ENCODE data around the gene TUBA1C. TPM values are rescaled to one million over a fixed set of nuclear protein-coding genes. Genes with fewer than 3 reads are reported as not detected.

Gene TUBA1C
- polyA plus RNA-seq, result 1,709 to 2,744 TPM (median 1,922 TPM) in 3 replicates
- polyA plus RNA-seq (2011; ENCODE audit: low read depth), result 114 TPM
- 1,615 and 1,811 TPM in 2 replicates for polyA plus RNA-seq (2011; cell fraction: cytosol; rRNA removed)
- polyA plus RNA-seq (2011; cell fraction: nucleus; rRNA removed), result 1,728 and 2,016 TPM in 2 replicates
- polyA plus RNA-seq (2012; ENCODE audit: low replicate concordance), result 503 and 904 TPM in 2 replicates
- polyA minus RNA-seq, result 2,940 to 3,265 TPM (median 3,131 TPM) in 3 replicates
- 727 TPM for polyA minus RNA-seq (2011; cell fraction: cytosol; rRNA and poly(A)+ RNA removed)
- 648 and 768 TPM in 2 replicates for polyA minus RNA-seq (2011; cell fraction: nucleus; rRNA and poly(A)+ RNA removed)

DNA sequence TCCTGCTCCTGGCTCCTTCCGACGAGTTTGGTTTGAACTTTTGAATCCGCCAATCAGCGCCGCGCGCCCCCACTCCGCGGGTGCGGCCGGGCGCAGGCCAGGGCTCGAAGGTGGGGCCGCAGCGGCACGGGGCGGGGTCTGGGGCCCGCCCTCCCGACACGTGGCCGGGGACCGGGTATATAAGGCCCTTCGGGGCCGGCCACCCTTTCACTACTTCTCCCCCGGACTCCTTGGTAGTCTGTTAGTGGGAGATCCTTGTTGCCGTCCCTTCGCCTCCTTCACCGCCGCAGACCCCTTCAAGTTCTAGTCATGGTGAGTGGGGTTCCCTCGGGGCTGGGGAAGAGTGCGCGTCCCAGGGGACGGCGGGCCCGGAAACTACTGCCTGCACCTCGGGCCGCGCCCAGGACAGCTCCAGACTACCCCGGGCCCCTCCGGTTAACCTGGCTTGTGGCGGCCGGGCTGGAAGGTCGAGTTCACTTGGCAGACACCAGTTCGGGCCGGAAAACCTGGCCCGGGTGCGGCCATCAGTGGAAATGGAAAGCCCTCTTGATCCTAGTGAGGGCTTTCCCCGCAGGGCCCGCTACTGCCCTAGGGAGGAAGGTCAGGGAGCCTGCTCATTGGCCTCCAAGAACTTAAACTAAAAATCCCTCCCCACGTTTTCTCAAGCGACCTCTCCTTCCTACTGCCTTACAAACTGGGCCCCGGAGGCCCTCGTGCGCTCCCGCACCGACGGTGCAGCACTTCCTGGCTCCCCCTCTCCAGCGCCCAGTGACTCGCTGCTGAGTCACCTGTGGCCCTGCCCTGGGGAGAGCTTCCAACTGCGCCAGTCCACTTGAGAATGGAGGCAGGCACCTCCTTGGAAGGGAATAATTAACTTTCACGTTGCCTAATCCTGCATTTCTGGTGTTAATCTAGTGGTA is at the start of gene TUBA1C:
Gene TUBA1C, plus strand, starts transcription at position 210 of the 920 bp plus-strand sequence. Its CDS starts 100 bp downstream, at position 310.
- dilution Hi-C loops (cut with MboI; ENCODE audit: extremely low pct_ligation_motif_present, low sequenced_read_pairs), result no loop called here
- Histone ChIP-seq H3K79me2 (ENCODE audit: control insufficient read depth, insufficient read depth, low read length) (peaks cover 48% of the 10 kb centered on the region), H3K36me3 (ENCODE audit: control insufficient read depth in 2 of 2, extremely low read depth in 1 of 2, insufficient read depth in 2 of 2, low read length in 2 of 2) (peaks cover 6 to 25% of the 10 kb centered on the region in 2 experiments), H3K4me3 (ENCODE audit: control insufficient read depth in 2 of 3, extremely low read depth in 1 of 3, insufficient read depth in 2 of 3, low read depth in 1 of 3, low read length in 3 of 3) (peak within 1 kb of the TSS; percentile 91 to 98 (median 94)), H2AFZ (ENCODE audit: control insufficient read depth, low read length) (peak within 1 kb of the TSS; percentile 69), H3K4me2 (ENCODE audit: control insufficient read depth, extremely low read depth, insufficient read depth, low read depth, low read length) (peak within 1 kb of the TSS; percentile 99), H3K9me3 (ENCODE audit: control insufficient read depth, low read depth, low read length) (no peaks in the 10 kb centered on the region), H3K27ac (ENCODE audit: control insufficient read depth, insufficient read depth, low read length) (peak within 1 kb of the TSS; percentile 99), H3K27me3 (ENCODE audit: control insufficient read depth, extremely low read depth, insufficient read depth, low read length) (no peaks in the 10 kb centered on the region), H3K9ac (ENCODE audit: control insufficient read depth, extremely low read depth, insufficient read depth, low read length) (peak within 1 kb of the TSS; percentile 100), H3K9me1 (ENCODE audit: control insufficient read depth, extremely low read depth, insufficient read depth, low read length) (no peaks in the 10 kb centered on the region), H4K20me1 (ENCODE audit: control insufficient read depth, extremely low read depth, insufficient read depth, low read length) (peaks cover 36% of the 10 kb centered on the region), H3K4me1 (ENCODE audit: control insufficient read depth, extremely low read depth, insufficient read depth, low read length) (peaks cover 63% of the 10 kb centered on the region)
- DNase-seq (ENCODE audit: low read depth, low spot score) (no peak), FAIRE-seq (no peak)
- TF ChIP-seq, protein P1, sequence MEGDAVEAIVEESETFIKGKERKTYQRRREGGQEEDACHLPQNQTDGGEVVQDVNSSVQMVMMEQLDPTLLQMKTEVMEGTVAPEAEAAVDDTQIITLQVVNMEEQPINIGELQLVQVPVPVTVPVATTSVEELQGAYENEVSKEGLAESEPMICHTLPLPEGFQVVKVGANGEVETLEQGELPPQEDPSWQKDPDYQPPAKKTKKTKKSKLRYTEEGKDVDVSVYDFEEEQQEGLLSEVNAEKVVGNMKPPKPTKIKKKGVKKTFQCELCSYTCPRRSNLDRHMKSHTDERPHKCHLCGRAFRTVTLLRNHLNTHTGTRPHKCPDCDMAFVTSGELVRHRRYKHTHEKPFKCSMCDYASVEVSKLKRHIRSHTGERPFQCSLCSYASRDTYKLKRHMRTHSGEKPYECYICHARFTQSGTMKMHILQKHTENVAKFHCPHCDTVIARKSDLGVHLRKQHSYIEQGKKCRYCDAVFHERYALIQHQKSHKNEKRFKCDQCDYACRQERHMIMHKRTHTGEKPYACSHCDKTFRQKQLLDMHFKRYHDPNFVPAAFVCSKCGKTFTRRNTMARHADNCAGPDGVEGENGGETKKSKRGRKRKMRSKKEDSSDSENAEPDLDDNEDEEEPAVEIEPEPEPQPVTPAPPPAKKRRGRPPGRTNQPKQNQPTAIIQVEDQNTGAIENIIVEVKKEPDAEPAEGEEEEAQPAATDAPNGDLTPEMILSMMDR (optimal IDR thresholded peaks at IDR 0.05 in 1 of 3, IDR thresholded peaks at IDR 0.05 in 1 of 3, conservative IDR thresholded peaks at IDR 0.05 in 1 of 3; ENCODE audit: extremely low read depth in 1 of 3, insufficient read depth in 2 of 3, low read length in 3 of 3), result peak in 1 of 3 experiments; percentile 2
- TF ChIP-seq EZH2 (IDR thresholded peaks at IDR 0.05; ENCODE audit: low read length), result no peak

DNA sequence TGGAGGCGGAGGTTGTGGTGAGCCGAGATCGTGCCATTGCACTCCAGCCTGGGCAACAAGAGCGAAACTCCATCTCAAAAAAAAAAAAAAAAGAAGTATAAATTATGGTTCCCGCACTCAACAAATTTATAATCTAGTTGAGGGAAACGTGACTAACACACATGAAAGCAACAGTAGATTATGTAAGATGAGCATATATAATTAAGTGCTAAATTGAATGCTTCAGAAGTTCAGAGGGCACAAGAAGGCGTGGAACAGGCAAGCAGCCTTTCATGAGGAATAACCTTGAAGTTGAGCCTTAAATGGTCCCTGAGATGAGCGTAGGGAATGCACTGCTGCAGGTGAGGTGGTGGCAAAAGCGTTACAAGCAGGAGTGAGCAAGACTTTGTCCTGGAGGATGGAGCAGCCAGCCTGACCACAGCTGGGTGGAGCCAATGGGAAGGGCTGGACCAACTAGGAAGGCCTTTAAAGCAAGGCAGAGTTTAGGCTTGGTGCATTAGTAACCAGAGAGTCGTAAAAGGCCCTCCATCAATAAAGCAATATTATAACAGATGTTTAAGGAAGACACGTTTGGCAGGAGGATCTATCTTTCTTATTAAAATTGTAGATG is 45.4 kb upstream of the TUBA1C start:
- Histone ChIP-seq H3K9me3 (ENCODE audit: control insufficient read depth, low read depth, low read length) (no peaks in the 10 kb centered on the region), H2AFZ (ENCODE audit: control insufficient read depth, low read length) (no peak overlapping the region), H3K27ac (ENCODE audit: control insufficient read depth, insufficient read depth, low read length) (no peak overlapping the region), H3K4me2 (ENCODE audit: control insufficient read depth, extremely low read depth, insufficient read depth, low read depth, low read length) (no peak overlapping the region), H3K9me1 (ENCODE audit: control insufficient read depth, extremely low read depth, insufficient read depth, low read length) (no peaks in the 10 kb centered on the region), H3K27me3 (ENCODE audit: control insufficient read depth, extremely low read depth, insufficient read depth, low read length) (no peaks in the 10 kb centered on the region), H3K4me3 (ENCODE audit: control insufficient read depth in 2 of 3, extremely low read depth in 1 of 3, insufficient read depth in 2 of 3, low read depth in 1 of 3, low read length in 3 of 3) (no peak overlapping the region), H4K20me1 (ENCODE audit: control insufficient read depth, extremely low read depth, insufficient read depth, low read length) (no peaks in the 10 kb centered on the region), H3K9ac (ENCODE audit: control insufficient read depth, extremely low read depth, insufficient read depth, low read length) (no peak overlapping the region), H3K79me2 (ENCODE audit: control insufficient read depth, insufficient read depth, low read length) (no peaks in the 10 kb centered on the region), H3K4me1 (ENCODE audit: control insufficient read depth, extremely low read depth, insufficient read depth, low read length) (peaks cover 3% of the 10 kb centered on the region), H3K36me3 (ENCODE audit: control insufficient read depth in 2 of 2, extremely low read depth in 1 of 2, insufficient read depth in 2 of 2, low read length in 2 of 2) (no peaks in the 10 kb centered on the region)
- TF ChIP-seq, protein P1 (optimal IDR thresholded peaks at IDR 0.05 in 1 of 3, IDR thresholded peaks at IDR 0.05 in 1 of 3, conservative IDR thresholded peaks at IDR 0.05 in 1 of 3; ENCODE audit: extremely low read depth in 1 of 3, insufficient read depth in 2 of 3, low read length in 3 of 3), result no peak
- no peak for TF ChIP-seq EZH2 (IDR thresholded peaks at IDR 0.05; ENCODE audit: low read length)
- dilution Hi-C loops (cut with MboI; ENCODE audit: extremely low pct_ligation_motif_present, low sequenced_read_pairs), result no loop called here
- FAIRE-seq (no peak), DNase-seq (ENCODE audit: low read depth, low spot score) (no peak)
